HG02759 (cell line): Measurements from ENCODE around the gene VANGL2.

Source experiments
- ATAC-seq: cut with Tn5 transposase; IDR thresholded peaks from one replicate; pipeline ENCODE4 v1.9.1; 2021; ENCODE audit warnings: mild to moderate bottlenecking, moderate library complexity; ENCODE audit not compliant: unreplicated experiment

Gene VANGL2

GRCh38 chr1:160454371-160455152 lies 54.2 kb downstream of the VANGL2 start:
- no peak for ATAC-seq

- ATAC-seq: no peak
These were observed 54.8 kb downstream of the VANGL2 start for GRCh38 chr1:160455153-160455517.

- ATAC-seq: no peak
These were observed 58.7 kb downstream of the VANGL2 start for GRCh38 chr1:160459056-160459455.

GRCh38 chr1:160459687-160460086 lies 59.3 kb downstream of the VANGL2 start:
- ATAC-seq: no peak

GRCh38 chr1:160460214-160460642 lies 59.9 kb downstream of the VANGL2 start:
- no peak for ATAC-seq

DNA sequence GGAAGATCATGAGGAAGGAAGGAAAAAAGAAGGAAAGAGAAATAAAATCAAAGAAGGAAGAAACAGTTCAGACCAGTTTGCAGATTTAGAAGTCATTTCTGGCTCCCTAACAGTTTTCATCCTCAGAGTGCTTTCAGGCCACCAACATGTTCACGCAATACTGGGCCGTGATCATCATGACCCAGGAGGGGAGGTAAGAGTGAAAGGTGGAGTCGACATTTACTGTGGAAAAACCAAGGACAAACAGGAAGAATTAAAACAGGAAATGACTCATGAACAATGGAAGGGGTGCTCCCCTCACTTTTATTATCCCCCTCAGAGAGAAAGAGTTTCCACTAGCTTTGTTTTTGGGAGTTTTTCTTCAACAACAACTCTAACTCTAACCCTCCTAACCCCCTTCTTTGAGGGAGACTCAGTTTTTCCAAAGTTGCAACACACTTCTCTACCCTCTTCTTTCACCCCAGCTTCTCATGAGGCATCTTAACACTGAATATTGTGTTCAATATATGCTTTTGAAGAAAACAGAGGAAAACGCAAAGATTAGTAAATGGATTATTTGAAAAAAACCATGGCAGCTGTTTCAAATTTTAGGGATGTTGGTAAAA lies 60.4 kb downstream of the VANGL2 start:
- ATAC-seq: no peak

GRCh38 chr1:160465123-160465522 lies 64.8 kb downstream of the VANGL2 start:
- no peak for ATAC-seq

DNA sequence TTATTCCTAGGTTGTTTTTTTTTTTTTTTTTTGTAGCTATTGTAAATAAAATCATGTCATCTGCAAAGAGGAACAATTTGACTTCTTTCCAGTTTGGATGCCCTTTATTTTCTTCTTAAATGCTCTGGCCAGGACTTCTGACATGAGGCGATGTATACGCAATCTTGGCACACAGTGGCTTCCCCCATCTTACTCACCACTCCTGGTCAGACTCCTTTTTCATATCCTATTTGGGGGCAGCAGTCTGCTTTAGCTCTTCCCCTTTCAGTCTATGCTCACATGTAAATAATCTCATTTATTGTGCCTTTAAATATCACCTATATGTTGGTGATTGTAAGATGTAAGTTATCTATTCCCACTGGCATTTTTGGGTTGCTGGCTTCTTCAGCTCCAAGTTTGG lies 66.6 kb downstream of the VANGL2 start:
- no peak for ATAC-seq

DNA sequence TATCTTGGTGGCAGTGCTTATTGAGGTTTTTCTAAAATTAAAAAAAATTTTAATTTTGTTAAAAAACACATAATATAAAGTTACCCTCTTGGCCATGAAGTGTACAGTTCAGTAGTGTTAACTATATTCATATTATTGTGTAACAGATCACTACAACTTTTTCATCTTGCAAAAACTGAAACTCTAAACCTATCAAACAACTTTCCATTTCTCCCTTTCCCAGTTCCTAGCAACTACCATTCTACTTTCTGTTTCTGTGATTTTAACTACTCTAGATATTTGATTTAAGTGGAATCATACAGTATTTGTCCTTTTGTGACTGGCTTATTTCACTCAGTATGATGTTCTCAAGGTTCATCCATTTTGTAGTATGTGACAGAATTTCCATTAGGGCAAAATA lies 67.2 kb downstream of the VANGL2 start:
- no peak for ATAC-seq

GRCh38 chr1:160471253-160471652 lies 70.9 kb downstream of the VANGL2 start:
- ATAC-seq: no peak

- ATAC-seq: no peak
These were observed 71.7 kb downstream of the VANGL2 start for GRCh38 chr1:160472112-160472511.

- no peak for ATAC-seq
These were observed 74.3 kb downstream of the VANGL2 start for GRCh38 chr1:160474392-160475242.
